HL-60 (cell line): ENCODE results near the gene HMGN3.

Experiments
- DNase-seq, 2 experiments: peaks; one replicate each; pipeline ENCODE4 v3.0.0-alpha.2; 2010 to 2020; ENCODE audit warnings: low read depth in 1 of 2, low spot score in 1 of 2
- H3K27ac ChIP-seq: fragments of 250-450 bp; sonication (Bioruptor Pico); replicated peaks from 2 replicates; pipeline ENCODE4 v1.5.1; 2020; ENCODE audit warnings: mild to moderate bottlenecking, moderate library complexity
- H3K27me3 ChIP-seq: fragments of 250-450 bp; sonication (Bioruptor Pico); 2 replicates; pipeline ENCODE4 v1.5.1; 2021; ENCODE audit warnings: mild to moderate bottlenecking, moderate library complexity; ENCODE audit not compliant: insufficient read depth, poor library complexity, severe bottlenecking
- H3K4me3 ChIP-seq: replicated peaks from 2 replicates; pipeline ENCODE4 v1.5.1; 2011; ENCODE audit warnings: mild to moderate bottlenecking, control low read depth, low read length; ENCODE audit not compliant: insufficient read depth
- GABPA ChIP-seq: IDR thresholded peaks from 2 replicates; pipeline ENCODE4 v1.6.1; 2012; ENCODE audit warnings: low read depth
- POLR2AphosphoS5 ChIP-seq: IDR thresholded peaks from 2 replicates; pipeline ENCODE4 v1.6.1; 2012; ENCODE audit warnings: low read depth
- REST ChIP-seq: IDR thresholded peaks from 2 replicates; pipeline ENCODE4 v1.6.1; 2012; ENCODE audit warnings: low read depth; ENCODE audit not compliant: insufficient replicate concordance
- SPI1 ChIP-seq: IDR thresholded peaks from 2 replicates; pipeline ENCODE4 v1.6.1; 2012; ENCODE audit warnings: low read depth, mild to moderate bottlenecking, borderline replicate concordance
- TF ChIP-seq, protein P1 (sequence below): IDR thresholded peaks from one replicate; pipeline ENCODE4 v1.5.1; 2011; ENCODE audit warnings: low read length, control low read depth, inconsistent platforms; ENCODE audit not compliant: insufficient read depth

The HMGN3 gene

DNA sequence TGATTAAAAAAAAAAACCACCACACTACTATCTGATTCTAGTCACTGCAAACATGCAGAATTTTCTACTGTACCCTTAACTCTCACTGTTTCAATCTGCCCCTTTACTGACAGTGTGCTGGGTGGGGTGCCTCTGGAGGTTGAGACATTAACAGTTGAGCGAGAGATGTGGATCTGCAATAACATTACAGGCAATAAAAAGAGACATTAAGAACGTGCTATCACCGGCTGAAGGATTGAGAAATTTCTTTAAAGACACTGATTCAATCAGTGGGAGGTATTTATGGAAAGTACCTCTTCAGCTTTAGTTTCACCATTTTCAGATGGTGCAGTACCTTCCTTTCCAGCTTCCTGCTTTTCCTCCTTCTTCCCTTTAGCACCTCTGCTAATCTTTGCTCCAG is 32.5 kb downstream of the HMGN3 start:
- Histone ChIP-seq H3K4me3 (no peak overlapping the region), H3K27me3 (no peaks in the 10 kb centered on the region), H3K27ac (no peak overlapping the region)
- TF ChIP-seq POLR2AphosphoS5 (no peak), REST (no peak), SPI1 (no peak), GABPA (no peak)
- TF ChIP-seq, protein P1, sequence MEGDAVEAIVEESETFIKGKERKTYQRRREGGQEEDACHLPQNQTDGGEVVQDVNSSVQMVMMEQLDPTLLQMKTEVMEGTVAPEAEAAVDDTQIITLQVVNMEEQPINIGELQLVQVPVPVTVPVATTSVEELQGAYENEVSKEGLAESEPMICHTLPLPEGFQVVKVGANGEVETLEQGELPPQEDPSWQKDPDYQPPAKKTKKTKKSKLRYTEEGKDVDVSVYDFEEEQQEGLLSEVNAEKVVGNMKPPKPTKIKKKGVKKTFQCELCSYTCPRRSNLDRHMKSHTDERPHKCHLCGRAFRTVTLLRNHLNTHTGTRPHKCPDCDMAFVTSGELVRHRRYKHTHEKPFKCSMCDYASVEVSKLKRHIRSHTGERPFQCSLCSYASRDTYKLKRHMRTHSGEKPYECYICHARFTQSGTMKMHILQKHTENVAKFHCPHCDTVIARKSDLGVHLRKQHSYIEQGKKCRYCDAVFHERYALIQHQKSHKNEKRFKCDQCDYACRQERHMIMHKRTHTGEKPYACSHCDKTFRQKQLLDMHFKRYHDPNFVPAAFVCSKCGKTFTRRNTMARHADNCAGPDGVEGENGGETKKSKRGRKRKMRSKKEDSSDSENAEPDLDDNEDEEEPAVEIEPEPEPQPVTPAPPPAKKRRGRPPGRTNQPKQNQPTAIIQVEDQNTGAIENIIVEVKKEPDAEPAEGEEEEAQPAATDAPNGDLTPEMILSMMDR: no peak
- no peak for DNase-seq

DNA sequence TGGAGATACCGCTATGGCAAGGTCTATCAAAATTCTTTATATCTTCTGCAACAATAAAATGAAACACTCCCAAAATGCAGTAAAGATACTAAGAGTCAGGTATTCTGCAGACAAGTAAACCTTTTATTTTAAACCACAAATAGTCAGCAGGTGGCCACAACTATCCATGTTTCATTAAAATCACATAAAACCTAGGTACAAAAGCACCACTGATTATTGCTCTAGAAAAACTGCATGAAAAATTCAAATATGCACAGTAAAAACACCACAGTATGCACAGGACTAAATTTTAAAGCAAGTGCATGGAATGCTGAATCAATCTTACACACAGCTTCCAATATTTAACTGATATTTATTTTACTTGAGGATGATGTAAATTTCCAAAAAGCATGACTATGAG is 33.3 kb downstream of the HMGN3 start:
- H3K27ac ChIP-seq: no peak overlapping the region
- no peaks in the 10 kb centered on the region for H3K27me3 ChIP-seq
- no peak for DNase-seq
- H3K4me3 ChIP-seq: no peak overlapping the region
- no peak for TF ChIP-seq GABPA
- no peak for TF ChIP-seq REST
- TF ChIP-seq, protein P1: no peak
- no peak for TF ChIP-seq SPI1
- TF ChIP-seq POLR2AphosphoS5: no peak

- DNase-seq: peak in 1 of 2 experiments; percentile 14
- no peak for TF ChIP-seq GABPA
- no peak for TF ChIP-seq REST
- TF ChIP-seq, protein P1: no peak
- no peak for TF ChIP-seq POLR2AphosphoS5
- TF ChIP-seq SPI1: peak; percentile 81
Measured at GRCh38 chr6:79196912-79197311, 37.6 kb downstream of the HMGN3 start.

More at GRCh38 chr6:79196912-79197311, 37.6 kb downstream of the HMGN3 start:
- Histone ChIP-seq H3K27ac (peak overlapping the region; percentile 28), H3K4me3 (no peak overlapping the region), H3K27me3 (no peaks in the 10 kb centered on the region)
